H9 (cell line): Measurements from ENCODE around the gene CAB39. TPM values are rescaled to one million over a fixed set of nuclear protein-coding genes. Genes with fewer than 3 reads are reported as not detected.

Experiments
- DNase-seq: peaks from one replicate; pipeline ENCODE4 v3.0.0-alpha.2; 2017
- H2AFZ ChIP-seq: one replicate; pipeline ENCODE4 v1.6.1; 2013; ENCODE audit warnings: mild to moderate bottlenecking, low read length, control low read depth, moderate library complexity
- H2AK5ac ChIP-seq: 2 replicates; pipeline ENCODE4 v1.6.1; 2013; ENCODE audit warnings: low read length, control low read depth, mixed read lengths; ENCODE audit not compliant: insufficient read length
- H2BK120ac ChIP-seq: one replicate; pipeline ENCODE4 v1.6.1; 2013; ENCODE audit warnings: low read depth, mild to moderate bottlenecking, low read length, control low read depth, inconsistent platforms; ENCODE audit not compliant: poor library complexity, severe bottlenecking
- H2BK12ac ChIP-seq: 2 replicates; pipeline ENCODE4 v1.6.1; 2013; ENCODE audit warnings: low read length, control low read depth, mixed read lengths, low read depth; ENCODE audit not compliant: insufficient read length
- H2BK15ac ChIP-seq: 2 replicates; pipeline ENCODE4 v1.6.1; 2013; ENCODE audit warnings: low read depth, low read length, control low read depth
- H2BK20ac ChIP-seq: one replicate; pipeline ENCODE4 v1.6.1; 2013; ENCODE audit warnings: low read depth, mild to moderate bottlenecking, low read length, control low read depth, inconsistent platforms; ENCODE audit not compliant: poor library complexity, severe bottlenecking
- H2BK5ac ChIP-seq: 2 replicates; pipeline ENCODE4 v1.6.1; 2013; ENCODE audit warnings: low read length, control low read depth, mixed read lengths; ENCODE audit not compliant: insufficient read length
- H3K14ac ChIP-seq: 2 replicates; pipeline ENCODE4 v1.6.1; 2013; ENCODE audit warnings: low read length, control low read depth; ENCODE audit not compliant: insufficient read depth
- H3K18ac ChIP-seq: 2 replicates; pipeline ENCODE4 v1.6.1; 2013; ENCODE audit warnings: low read depth, mild to moderate bottlenecking, mixed read lengths, low read length, control low read depth; ENCODE audit not compliant: insufficient read length
- H3K23ac ChIP-seq: 2 replicates; pipeline ENCODE4 v1.6.1; 2013; ENCODE audit warnings: low read length, control low read depth, mixed read lengths, low read depth; ENCODE audit not compliant: insufficient read length
- H3K23me2 ChIP-seq: 2 replicates; pipeline ENCODE4 v1.6.1; 2013; ENCODE audit warnings: low read depth, mild to moderate bottlenecking, mixed read lengths, low read length, control low read depth; ENCODE audit not compliant: insufficient read length, poor library complexity, severe bottlenecking
- H3K27ac ChIP-seq: 2 replicates; pipeline ENCODE4 v1.5.1; 2013; ENCODE audit warnings: low read length, control low read depth, mixed read lengths, low read depth; ENCODE audit not compliant: insufficient read length
- H3K27me3 ChIP-seq: 2 replicates; pipeline ENCODE4 v1.6.1; 2013; ENCODE audit warnings: low read length, control low read depth, inconsistent platforms; ENCODE audit not compliant: insufficient read depth
- H3K4ac ChIP-seq: 2 replicates; pipeline ENCODE4 v1.6.1; 2013; ENCODE audit warnings: low read depth, mild to moderate bottlenecking, control low read depth, inconsistent platforms, low read length, moderate library complexity
- H3K4me1 ChIP-seq: 2 replicates; pipeline ENCODE4 v1.6.1; 2013; ENCODE audit warnings: low read length, control low read depth, inconsistent platforms; ENCODE audit not compliant: insufficient read depth
- H3K4me2 ChIP-seq: 2 replicates; pipeline ENCODE4 v1.6.1; 2013; ENCODE audit warnings: low read length, control low read depth, mixed read lengths; ENCODE audit not compliant: insufficient read length, insufficient read depth
- H3K56ac ChIP-seq: 2 replicates; pipeline ENCODE4 v1.6.1; 2013; ENCODE audit warnings: low read depth, mild to moderate bottlenecking, mixed read lengths, low read length, control low read depth; ENCODE audit not compliant: insufficient read length
- H3K79me1 ChIP-seq: 2 replicates; pipeline ENCODE4 v1.6.1; 2013; ENCODE audit warnings: low read depth, mild to moderate bottlenecking, moderate library complexity, low read length, control low read depth, inconsistent platforms; ENCODE audit not compliant: insufficient read depth, poor library complexity, severe bottlenecking
- H3K79me2 ChIP-seq: 2 replicates; pipeline ENCODE4 v1.6.1; 2013; ENCODE audit warnings: low read length, control low read depth, inconsistent platforms; ENCODE audit not compliant: insufficient read depth
- H3K9ac ChIP-seq: 2 replicates; pipeline ENCODE4 v1.6.1; 2013; ENCODE audit warnings: low read length, control low read depth, mixed read lengths; ENCODE audit not compliant: insufficient read length; ENCODE audit errors: extremely low read depth
- H3K9me3 ChIP-seq: one replicate; pipeline ENCODE4 v1.6.1; 2013; ENCODE audit warnings: low read depth, low read length, inconsistent platforms; ENCODE audit not compliant: control insufficient read depth
- H3T11ph ChIP-seq: one replicate; pipeline ENCODE4 v1.6.1; 2013; ENCODE audit warnings: mild to moderate bottlenecking, low read length, control low read depth, inconsistent platforms
- H4K20me1 ChIP-seq: one replicate; pipeline ENCODE4 v1.6.1; 2013; ENCODE audit not compliant: control insufficient read depth, insufficient read length, insufficient read depth
- H4K5ac ChIP-seq: 2 replicates; pipeline ENCODE4 v1.6.1; 2013; ENCODE audit warnings: low read depth, mild to moderate bottlenecking, mixed read lengths, low read length, control low read depth; ENCODE audit not compliant: insufficient read length
- H4K8ac ChIP-seq: replicated peaks from 2 replicates; pipeline ENCODE4 v1.6.1; 2013; ENCODE audit warnings: low read length, control low read depth, mixed read lengths, low read depth; ENCODE audit not compliant: insufficient read length
- H4K91ac ChIP-seq: 2 replicates; pipeline ENCODE4 v1.6.1; 2013; ENCODE audit warnings: low read depth, mild to moderate bottlenecking, moderate library complexity, mixed read lengths, low read length, control low read depth; ENCODE audit not compliant: insufficient read length
- H3K27ac Mint-ChIP-seq, 3 experiments: 2 replicates in 2 of 3; 3 replicates in 1 of 3; pipeline ENCODE4 v1.8.0; 2020 to 2021; ENCODE audit warnings: mixed read lengths in 3 of 3, mild to moderate bottlenecking in 1 of 3, moderate library complexity in 1 of 3
- H3K27me3 Mint-ChIP-seq: 2 replicates; pipeline ENCODE4 v1.8.0; 2021; ENCODE audit warnings: low read depth, mild to moderate bottlenecking, moderate library complexity, mixed read lengths
- H3K36me3 Mint-ChIP-seq, 3 experiments: 2 replicates in 2 of 3; 3 replicates in 1 of 3; pipeline ENCODE4 v1.8.0; 2020 to 2021; ENCODE audit warnings: low read depth in 3 of 3, mixed read lengths in 3 of 3; ENCODE audit not compliant: insufficient read depth in 1 of 3
- H3K4me1 Mint-ChIP-seq, 2 experiments: 2 replicates each; pipeline ENCODE4 v1.8.0; 2020; ENCODE audit warnings: mixed read lengths in 2 of 2
- H3K4me3 Mint-ChIP-seq, 2 experiments: 2 replicates in 1 of 2; 3 replicates in 1 of 2; pipeline ENCODE4 v1.8.0; 2020 to 2021; ENCODE audit warnings: mild to moderate bottlenecking in 2 of 2, mixed read lengths in 2 of 2, moderate library complexity in 1 of 2
- H3K9me3 Mint-ChIP-seq, 2 experiments: 2 replicates in 1 of 2; 3 replicates in 1 of 2; pipeline ENCODE4 v1.8.0; 2020; ENCODE audit warnings: mild to moderate bottlenecking in 2 of 2, mixed read lengths in 2 of 2, moderate library complexity in 1 of 2
- CTCF ChIP-seq: fragments of 200-600 bp; sonication (generic); conservative IDR thresholded peaks from 3 replicates; pipeline ENCODE4 v1.8.0; 2021; ENCODE audit warnings: antibody characterized with exemption, mild to moderate bottlenecking
- WGBS: extraction: QIAGEN DNeasy Blood & Tissue Kit; methylation state at CpG from one replicate; pipeline ENCODE4 v1.1.7; 2013; ENCODE audit warnings: missing lambda C conversion rate, low lambda C conversion rate, mixed read lengths; ENCODE audit not compliant: insufficient read length; ENCODE audit errors: extremely low coverage; 5-methylcytosine and 5-hydroxymethylcytosine counted together
- total RNA-seq: library from RNA; stranded (reverse); gene quantifications from 2 replicates; pipeline ENCODE4 v1.2.1, GENCODE V29; 2021

CAB39 gene
- total RNA-seq, 1 experiment from 2014 or later = 42.7 TPM

- no CpG with 5 or more reads among the region's 4 CpGs for WGBS
- H2AK5ac ChIP-seq = no peak overlapping the region
- no peaks in the 10 kb centered on the region for H3K4me1 ChIP-seq
- H4K5ac ChIP-seq = no peak overlapping the region
- H4K20me1 ChIP-seq = no peaks in the 10 kb centered on the region
- no peak overlapping the region for H3K56ac ChIP-seq
- H3K4me2 ChIP-seq = no peak overlapping the region
- H4K91ac ChIP-seq = no peak overlapping the region
- no peak overlapping the region for H3K14ac ChIP-seq
- H3K79me2 ChIP-seq = peaks cover 1% of the 10 kb centered on the region; the same call in 1 of the 2 replicates
- no peak overlapping the region for H3K4ac ChIP-seq
- TF ChIP-seq CTCF = no peak
- H3K9ac ChIP-seq = no peak overlapping the region
- no peak overlapping the region for H2AFZ ChIP-seq
- H3T11ph ChIP-seq = no peak overlapping the region
- H2BK5ac ChIP-seq = no peak overlapping the region
- H3K79me1 ChIP-seq = no peaks in the 10 kb centered on the region
- no peak for DNase-seq
- no peaks in the 10 kb centered on the region for H3K27me3 ChIP-seq
- no peak overlapping the region for H3K23ac ChIP-seq
- no peak overlapping the region for H3K18ac ChIP-seq
- no peak overlapping the region for H2BK12ac ChIP-seq
- H3K4me3 Mint-ChIP-seq = no peak overlapping the region
- H2BK15ac ChIP-seq = no peak overlapping the region
- no peak overlapping the region for H4K8ac ChIP-seq
- no peak overlapping the region for H2BK20ac ChIP-seq
- H3K4me1 Mint-ChIP-seq = peaks cover under 1 to 2% of the 10 kb centered on the region in 2 experiments; a peak in 1 of 4 replicates
- H3K9me3 ChIP-seq = no peaks in the 10 kb centered on the region
- no peak overlapping the region for H3K27ac ChIP-seq
- H3K9me3 Mint-ChIP-seq = no peaks in the 10 kb centered on the region
- peak overlapping the region in 2 of 3 experiments; percentile 12 to 39; a peak in 4 of 7 replicates for H3K27ac Mint-ChIP-seq
- peaks cover 5 to 10% (median 8%) of the 10 kb centered on the region in 3 experiments; a peak in 4 of 7 replicates for H3K36me3 Mint-ChIP-seq
- no peaks in the 10 kb centered on the region for H3K27me3 Mint-ChIP-seq
- no peak overlapping the region for H2BK120ac ChIP-seq
- no peaks in the 10 kb centered on the region for H3K23me2 ChIP-seq
These were observed 63.1 kb downstream of the CAB39 start for GRCh38 chr2:230775737-230776136.
